ENCODE data around the gene ARMH4. TPM values are rescaled to one million over a fixed set of nuclear protein-coding genes. Genes with fewer than 3 reads are reported as not detected.

The ARMH4 gene
- total RNA-seq, 1 experiment from 2014 or later, result 1.8 TPM

DNA sequence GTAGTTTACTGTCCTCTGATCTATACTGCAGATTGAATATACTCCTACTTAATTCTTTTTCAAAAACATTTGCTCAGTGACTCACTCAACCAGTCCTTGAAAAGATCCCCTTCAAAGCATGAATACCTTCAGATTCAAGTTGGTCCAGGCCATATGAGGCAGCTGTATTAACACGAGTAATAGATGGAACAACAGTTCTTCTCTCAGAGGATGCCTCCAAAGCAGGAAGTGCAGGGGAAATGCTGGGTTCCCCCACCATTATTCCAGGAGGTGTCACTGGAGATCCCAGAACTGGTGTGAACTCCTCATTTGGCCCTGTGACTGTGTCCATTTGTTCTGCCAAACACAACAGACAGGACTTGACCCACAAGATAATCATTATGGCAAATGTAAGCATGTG lies 20.6 kb downstream of the ARMH4 start:
- no peaks in the 10 kb centered on the region for H3K4me1 ChIP-seq (ENCODE audit: control insufficient read depth, insufficient read depth, low read length)
- DNase-seq (ENCODE audit: low read depth, low spot score) (no peak), ATAC-seq (no peak; the same call in 1 of the 2 replicates)
- TF ChIP-seq SIN3A (IDR thresholded peaks at IDR 0.05; ENCODE audit: borderline replicate concordance, insufficient read depth, low read depth, low read length), result no peak
- TF ChIP-seq, protein P1, sequence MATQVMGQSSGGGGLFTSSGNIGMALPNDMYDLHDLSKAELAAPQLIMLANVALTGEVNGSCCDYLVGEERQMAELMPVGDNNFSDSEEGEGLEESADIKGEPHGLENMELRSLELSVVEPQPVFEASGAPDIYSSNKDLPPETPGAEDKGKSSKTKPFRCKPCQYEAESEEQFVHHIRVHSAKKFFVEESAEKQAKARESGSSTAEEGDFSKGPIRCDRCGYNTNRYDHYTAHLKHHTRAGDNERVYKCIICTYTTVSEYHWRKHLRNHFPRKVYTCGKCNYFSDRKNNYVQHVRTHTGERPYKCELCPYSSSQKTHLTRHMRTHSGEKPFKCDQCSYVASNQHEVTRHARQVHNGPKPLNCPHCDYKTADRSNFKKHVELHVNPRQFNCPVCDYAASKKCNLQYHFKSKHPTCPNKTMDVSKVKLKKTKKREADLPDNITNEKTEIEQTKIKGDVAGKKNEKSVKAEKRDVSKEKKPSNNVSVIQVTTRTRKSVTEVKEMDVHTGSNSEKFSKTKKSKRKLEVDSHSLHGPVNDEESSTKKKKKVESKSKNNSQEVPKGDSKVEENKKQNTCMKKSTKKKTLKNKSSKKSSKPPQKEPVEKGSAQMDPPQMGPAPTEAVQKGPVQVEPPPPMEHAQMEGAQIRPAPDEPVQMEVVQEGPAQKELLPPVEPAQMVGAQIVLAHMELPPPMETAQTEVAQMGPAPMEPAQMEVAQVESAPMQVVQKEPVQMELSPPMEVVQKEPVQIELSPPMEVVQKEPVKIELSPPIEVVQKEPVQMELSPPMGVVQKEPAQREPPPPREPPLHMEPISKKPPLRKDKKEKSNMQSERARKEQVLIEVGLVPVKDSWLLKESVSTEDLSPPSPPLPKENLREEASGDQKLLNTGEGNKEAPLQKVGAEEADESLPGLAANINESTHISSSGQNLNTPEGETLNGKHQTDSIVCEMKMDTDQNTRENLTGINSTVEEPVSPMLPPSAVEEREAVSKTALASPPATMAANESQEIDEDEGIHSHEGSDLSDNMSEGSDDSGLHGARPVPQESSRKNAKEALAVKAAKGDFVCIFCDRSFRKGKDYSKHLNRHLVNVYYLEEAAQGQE (IDR thresholded peaks at IDR 0.05; ENCODE audit: insufficient read depth in 1 of 2, low read depth in 2 of 2, low read length in 1 of 2), result no peak
- no peak for TF ChIP-seq TCF7L2 (IDR thresholded peaks at IDR 0.05; ENCODE audit: low read depth, low read length)
- TF ChIP-seq, protein P2, sequence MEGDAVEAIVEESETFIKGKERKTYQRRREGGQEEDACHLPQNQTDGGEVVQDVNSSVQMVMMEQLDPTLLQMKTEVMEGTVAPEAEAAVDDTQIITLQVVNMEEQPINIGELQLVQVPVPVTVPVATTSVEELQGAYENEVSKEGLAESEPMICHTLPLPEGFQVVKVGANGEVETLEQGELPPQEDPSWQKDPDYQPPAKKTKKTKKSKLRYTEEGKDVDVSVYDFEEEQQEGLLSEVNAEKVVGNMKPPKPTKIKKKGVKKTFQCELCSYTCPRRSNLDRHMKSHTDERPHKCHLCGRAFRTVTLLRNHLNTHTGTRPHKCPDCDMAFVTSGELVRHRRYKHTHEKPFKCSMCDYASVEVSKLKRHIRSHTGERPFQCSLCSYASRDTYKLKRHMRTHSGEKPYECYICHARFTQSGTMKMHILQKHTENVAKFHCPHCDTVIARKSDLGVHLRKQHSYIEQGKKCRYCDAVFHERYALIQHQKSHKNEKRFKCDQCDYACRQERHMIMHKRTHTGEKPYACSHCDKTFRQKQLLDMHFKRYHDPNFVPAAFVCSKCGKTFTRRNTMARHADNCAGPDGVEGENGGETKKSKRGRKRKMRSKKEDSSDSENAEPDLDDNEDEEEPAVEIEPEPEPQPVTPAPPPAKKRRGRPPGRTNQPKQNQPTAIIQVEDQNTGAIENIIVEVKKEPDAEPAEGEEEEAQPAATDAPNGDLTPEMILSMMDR (IDR thresholded peaks at IDR 0.05), result no peak
- no peak for TF ChIP-seq POLR2AphosphoS5 (IDR thresholded peaks at IDR 0.05; ENCODE audit: low read depth, low read length)
- ChIA-PET POLR2A (no interaction called here), CTCF (interaction anchor here (0.6 kb wide), 1 partner anchor 43 kb away, joined by 5 read pairs; no protein-coding TSS in a partner anchor)
- H3K36me3 ChIP-seq (ENCODE audit: control insufficient read depth, insufficient read depth, low read length), result no peaks in the 10 kb centered on the region
- no peaks in the 10 kb centered on the region for H3K27me3 ChIP-seq (ENCODE audit: control insufficient read depth, insufficient read depth, low read length)
- intact Hi-C loops (cut with micrococcal nuclease; ENCODE audit: unreplicated experiment), result no loop called here
- no peak overlapping the region for H3K4me3 ChIP-seq (ENCODE audit: low read depth in 2 of 2, low read length in 2 of 2)
- in situ Hi-C loops (cut with HindIII; ENCODE audit: low pct_unique_long_range_greater_than_20kb, low sequenced_read_pairs), result no loop called here
- no TSS peak for BruUV-seq (replicated peaks)
- no peak overlapping the region for H3K27ac ChIP-seq (ENCODE audit: low read length)
- H3K9me3 ChIP-seq (ENCODE audit: control insufficient read depth, insufficient read depth, low read depth, low read length), result no peaks in the 10 kb centered on the region

DNA sequence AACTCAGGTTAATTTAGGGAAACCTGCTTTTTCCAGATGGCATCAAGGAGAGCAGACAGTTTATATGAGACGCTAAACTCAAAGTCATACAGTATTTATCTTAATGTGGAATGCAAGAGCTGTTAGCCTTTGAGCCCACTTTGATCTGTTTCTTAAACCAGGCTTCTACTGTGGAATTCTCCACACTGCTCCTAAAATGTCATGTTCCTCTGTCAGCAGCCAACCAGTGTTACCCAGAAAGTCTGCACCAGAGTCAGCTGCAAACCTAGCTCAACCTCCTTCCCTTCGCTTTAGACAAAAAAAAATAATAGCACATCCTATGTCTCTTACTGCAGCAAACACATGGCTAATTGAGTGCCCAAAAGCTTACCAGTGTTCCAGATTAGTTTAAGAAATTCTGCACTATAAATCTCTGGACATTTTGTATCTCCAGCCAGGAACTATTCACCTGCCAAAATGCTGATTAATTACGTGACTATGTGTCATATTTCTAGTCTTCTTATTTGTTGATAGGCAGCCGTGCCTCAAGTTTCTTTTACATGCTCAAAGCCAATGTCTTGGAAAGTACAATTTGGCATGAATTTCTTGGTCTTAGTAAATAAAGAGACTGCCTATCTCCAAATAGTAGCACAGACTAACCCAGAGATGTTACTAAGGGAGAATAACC lies 21.8 kb downstream of the ARMH4 start:
- ATAC-seq (no peak), DNase-seq (ENCODE audit: low read depth, low spot score) (no peak)
- Histone ChIP-seq H3K27ac (ENCODE audit: low read length) (no peak overlapping the region), H3K4me3 (ENCODE audit: low read depth in 2 of 2, low read length in 2 of 2) (no peak overlapping the region), H3K9me3 (ENCODE audit: control insufficient read depth, insufficient read depth, low read depth, low read length) (no peaks in the 10 kb centered on the region), H3K27me3 (ENCODE audit: control insufficient read depth, insufficient read depth, low read length) (no peaks in the 10 kb centered on the region), H3K36me3 (ENCODE audit: control insufficient read depth, insufficient read depth, low read length) (no peaks in the 10 kb centered on the region), H3K4me1 (ENCODE audit: control insufficient read depth, insufficient read depth, low read length) (no peaks in the 10 kb centered on the region)
- TF ChIP-seq, protein P2 (IDR thresholded peaks at IDR 0.05), result no peak
- TF ChIP-seq POLR2AphosphoS5 (IDR thresholded peaks at IDR 0.05; ENCODE audit: low read depth, low read length), result no peak
- TF ChIP-seq SIN3A (IDR thresholded peaks at IDR 0.05; ENCODE audit: borderline replicate concordance, insufficient read depth, low read depth, low read length), result no peak
- TF ChIP-seq, protein P1 (IDR thresholded peaks at IDR 0.05; ENCODE audit: insufficient read depth in 1 of 2, low read depth in 2 of 2, low read length in 1 of 2), result no peak
- no peak for TF ChIP-seq TCF7L2 (IDR thresholded peaks at IDR 0.05; ENCODE audit: low read depth, low read length)
- POLR2A ChIA-PET, result no interaction called here
- CTCF ChIA-PET, result no interaction called here
- in situ Hi-C loops (cut with HindIII; ENCODE audit: low pct_unique_long_range_greater_than_20kb, low sequenced_read_pairs) (no loop called here), intact Hi-C loops (cut with micrococcal nuclease; ENCODE audit: unreplicated experiment) (no loop called here)
- no TSS peak for BruUV-seq (replicated peaks)

Data from Panc1 (cell line).